IMR-90 (cell line): Measurements from ENCODE around the gene FLYWCH1. TPM values are rescaled to one million over a fixed set of nuclear protein-coding genes. Genes with fewer than 3 reads are reported as not detected.

Source experiments
- ATAC-seq: fragments of 200-7000 bp; cut with Tn5 transposase; 2 replicates; pipeline ENCODE4 v1.9.1; 2020; ENCODE audit warnings: low read depth, mild to moderate bottlenecking, moderate library complexity
- BruUV-seq: library from RNA; stranded (reverse); fragments of 400-500 nt; replicated peaks from 2 replicates; lab custom pipeline; 2021; lab: Mats Ljungman, UMichigan
- CTCF ChIA-PET: fragments of 300-600 bp; formaldehyde crosslinking; extraction: SDS; loops from one replicate; lab custom pipeline; 2021; ENCODE audit warnings: antibody characterized with exemption; lab: Yijun Ruan, JAX
- POLR2A ChIA-PET: fragments of 300-600 bp; sonication (Branson Sonifier 250); formaldehyde crosslinking; loops from one replicate; lab custom pipeline; 2022; ENCODE audit warnings: antibody characterized with exemption; ENCODE audit not compliant: unreplicated experiment; lab: Charles Lee
- DNase-seq: peaks from one replicate; pipeline ENCODE4 v3.0.0; 2013
- H2AFZ ChIP-seq: replicated peaks from 2 replicates; pipeline ENCODE3; 2013; ENCODE audit warnings: low read length, mild to moderate bottlenecking; ENCODE audit not compliant: poor library complexity
- H2AK5ac ChIP-seq: 2 replicates; pipeline ENCODE4 v1.6.1; 2013; ENCODE audit warnings: low read depth, low read length, inconsistent platforms
- H2AK9ac ChIP-seq: replicated peaks from 2 replicates; pipeline ENCODE3; 2013; ENCODE audit warnings: mild to moderate bottlenecking, low read depth, low read length, moderate library complexity; ENCODE audit not compliant: poor library complexity
- H2BK120ac ChIP-seq: 2 replicates; pipeline ENCODE4 v1.6.1; 2013; ENCODE audit warnings: low read depth, low read length, inconsistent platforms
- H2BK15ac ChIP-seq: 3 replicates; pipeline ENCODE4 v1.6.1; 2013; ENCODE audit warnings: low read depth, low read length, inconsistent platforms
- H2BK20ac ChIP-seq: 2 replicates; pipeline ENCODE4 v1.6.1; 2013; ENCODE audit warnings: low read depth, mild to moderate bottlenecking, inconsistent platforms, low read length, moderate library complexity
- H2BK5ac ChIP-seq: 2 replicates; pipeline ENCODE4 v1.6.1; 2013; ENCODE audit warnings: mild to moderate bottlenecking, low read depth, low read length, inconsistent platforms; ENCODE audit not compliant: poor library complexity, severe bottlenecking
- H3K14ac ChIP-seq: replicated peaks from 2 replicates; pipeline ENCODE4 v1.6.1; 2013; ENCODE audit warnings: low read depth, low read length, inconsistent platforms
- H3K18ac ChIP-seq: 2 replicates; pipeline ENCODE4 v1.6.1; 2013; ENCODE audit warnings: low read depth, low read length, control low read depth
- H3K23ac ChIP-seq: 2 replicates; pipeline ENCODE4 v1.6.1; 2013; ENCODE audit warnings: low read depth, low read length, inconsistent platforms
- H3K27ac ChIP-seq: 2 replicates; pipeline ENCODE4 v1.5.1; 2013; ENCODE audit warnings: mild to moderate bottlenecking, control low read depth, low read length; ENCODE audit not compliant: insufficient read depth
- H3K27me3 ChIP-seq: 2 replicates; pipeline ENCODE4 v1.6.1; 2013; ENCODE audit warnings: low read length; ENCODE audit not compliant: control insufficient read depth, insufficient read depth
- H3K36me3 ChIP-seq: 2 replicates; pipeline ENCODE4 v1.6.1; 2013; ENCODE audit warnings: low read length, mixed read lengths; ENCODE audit not compliant: control insufficient read depth, insufficient read depth
- H3K4ac ChIP-seq: 2 replicates; pipeline ENCODE4 v1.6.1; 2013; ENCODE audit warnings: low read depth, low read length, inconsistent platforms
- H3K4me1 ChIP-seq: 2 replicates; pipeline ENCODE4 v1.6.1; 2013; ENCODE audit warnings: low read length, mixed read lengths; ENCODE audit not compliant: control insufficient read depth, insufficient read depth
- H3K4me2 ChIP-seq: 2 replicates; pipeline ENCODE4 v1.6.1; 2013; ENCODE audit warnings: low read depth, mild to moderate bottlenecking, control low read depth, low read length, moderate library complexity
- H3K4me3 ChIP-seq: 2 replicates; pipeline ENCODE4 v1.5.1; 2013; ENCODE audit warnings: low read depth, mild to moderate bottlenecking, control low read depth, low read length, moderate library complexity; ENCODE audit not compliant: insufficient read depth
- H3K56ac ChIP-seq: 2 replicates; pipeline ENCODE4 v1.6.1; 2013; ENCODE audit warnings: low read length, inconsistent platforms; ENCODE audit not compliant: insufficient read depth; ENCODE audit errors: extremely low read depth
- H3K79me1 ChIP-seq, 2 experiments: 2 replicates each; pipeline ENCODE4 v1.6.1; 2013; ENCODE audit warnings: low read length in 2 of 2, inconsistent platforms in 1 of 2, low read depth in 1 of 2
- H3K9ac ChIP-seq: 2 replicates; pipeline ENCODE4 v1.6.1; 2013; ENCODE audit warnings: low read depth, low read length, control low read depth
- H3K9me1 ChIP-seq: 2 replicates; pipeline ENCODE4 v1.6.1; 2013; ENCODE audit warnings: low read length, inconsistent platforms; ENCODE audit not compliant: insufficient read depth
- H3K9me3 ChIP-seq: 2 replicates; pipeline ENCODE4 v1.6.1; 2013; ENCODE audit warnings: low read length; ENCODE audit not compliant: control insufficient read depth, insufficient read depth
- H4K20me1 ChIP-seq: 2 replicates; pipeline ENCODE4 v1.6.1; 2013; ENCODE audit warnings: low read length, inconsistent platforms; ENCODE audit not compliant: insufficient read depth
- H4K5ac ChIP-seq: 2 replicates; pipeline ENCODE4 v1.6.1; 2013; ENCODE audit warnings: mild to moderate bottlenecking, low read depth, low read length, control low read depth
- H4K8ac ChIP-seq, 2 experiments: 2 replicates each; pipeline ENCODE4 v1.6.1; 2013; ENCODE audit warnings: low read depth in 2 of 2, low read length in 2 of 2, control low read depth in 1 of 2, inconsistent platforms in 1 of 2
- H4K91ac ChIP-seq: 2 replicates; pipeline ENCODE4 v1.6.1; 2013; ENCODE audit warnings: low read depth, low read length, inconsistent platforms; ENCODE audit not compliant: insufficient read depth
- BHLHE40 ChIP-seq: fragments of 150-350 bp; IDR thresholded peaks from 2 replicates; pipeline ENCODE4 v1.6.1; 2016; ENCODE audit warnings: mild to moderate bottlenecking, low read depth, low read length
- CEBPB ChIP-seq: IDR thresholded peaks from 2 replicates; pipeline ENCODE4 v1.6.1; 2012; ENCODE audit warnings: low read depth, low read length, improper control_type of control experiment
- CHD1 ChIP-seq: IDR thresholded peaks from 2 replicates; pipeline ENCODE4 v1.6.1; 2012; ENCODE audit warnings: low read depth, low read length, improper control_type of control experiment
- FOS ChIP-seq: fragments of 150-350 bp; IDR thresholded peaks from 2 replicates; pipeline ENCODE4 v1.6.1; 2016; ENCODE audit warnings: low read depth, low read length
- MAFK ChIP-seq: IDR thresholded peaks from 2 replicates; pipeline ENCODE4 v1.6.1; 2012; ENCODE audit warnings: low read depth, low read length, improper control_type of control experiment
- MAZ ChIP-seq: IDR thresholded peaks from 2 replicates; pipeline ENCODE4 v1.6.1; 2012; ENCODE audit warnings: low read depth, mild to moderate bottlenecking, low read length, improper control_type of control experiment, moderate library complexity, borderline replicate concordance
- MXI1 ChIP-seq: IDR thresholded peaks from 2 replicates; pipeline ENCODE4 v1.6.1; 2012; ENCODE audit warnings: low read depth, mild to moderate bottlenecking, low read length, moderate library complexity, borderline replicate concordance
- NFE2L2 ChIP-seq: fragments of 150-350 bp; IDR thresholded peaks from 2 replicates; pipeline ENCODE4 v1.6.1; 2016; ENCODE audit warnings: low read depth, mild to moderate bottlenecking, low read length
- POLR2A ChIP-seq: IDR thresholded peaks from 2 replicates; pipeline ENCODE4 v1.6.1; 2012; ENCODE audit warnings: mild to moderate bottlenecking, low read depth, low read length
- RAD21 ChIP-seq: IDR thresholded peaks from 2 replicates; pipeline ENCODE4 v1.6.1; 2012; ENCODE audit warnings: low read length, improper control_type of control experiment
- RCOR1 ChIP-seq: IDR thresholded peaks from 2 replicates; pipeline ENCODE4 v1.6.1; 2012; ENCODE audit warnings: mild to moderate bottlenecking, low read length, improper control_type of control experiment; ENCODE audit not compliant: insufficient replicate concordance
- RFX5 ChIP-seq: IDR thresholded peaks from 2 replicates; pipeline ENCODE4 v1.8.0; 2012; ENCODE audit warnings: low read depth, mild to moderate bottlenecking, low read length, moderate library complexity
- SMC3 ChIP-seq: fragments of 150-350 bp; IDR thresholded peaks from 2 replicates; pipeline ENCODE4 v1.6.1; 2016; ENCODE audit warnings: low read depth, mild to moderate bottlenecking, antibody characterized with exemption, low read length, moderate library complexity
- WGBS, 2 experiments: methylation state at CpG; one replicate each; pipeline versions ENCODE4 v1.1.5 to v1.1.7; 2013; ENCODE audit warnings: missing lambda C conversion rate in 2 of 2; ENCODE audit not compliant: insufficient read length in 1 of 2; ENCODE audit errors: extremely low coverage in 2 of 2; 5-methylcytosine and 5-hydroxymethylcytosine counted together
- dilution Hi-C: fragments of 300-500 bp; cut with HindIII; formaldehyde crosslinking; loops from one replicate; pipeline ENCODE4 v1.14.3; 2018; ENCODE audit warnings: low sequenced_read_pairs; ENCODE audit not compliant: unreplicated experiment
- in situ Hi-C: fragments of 300-500 bp; cut with MboI; formaldehyde crosslinking; loops from 3 replicates; pipeline ENCODE4 v1.14.3; 2019; ENCODE audit warnings: low sequenced_read_pairs, inconsistent platforms, mixed read lengths
- intact Hi-C: fragments of 100-400 bp; cut with micrococcal nuclease; formaldehyde crosslinking; loops from 2 replicates; pipeline ENCODE4 v1.10.0; 2022
- polyA plus RNA-seq, 3 experiments: library from polyadenylated mRNA; depleted of rRNA; stranded (reverse); fragments of >200 nt; gene quantifications; 2 replicates each; pipeline ENCODE4 v1.2.3, GENCODE V29; 2012; ENCODE audit warnings: low replicate concordance in 1 of 3
- total RNA-seq: library from RNA; depleted of rRNA; stranded (reverse); fragments of >200 nt; gene quantifications from 2 replicates; pipeline ENCODE4 v1.2.3, GENCODE V29; 2012
- TF ChIP-seq, protein P1 (sequence below): conservative IDR thresholded peaks from 2 replicates; pipeline ENCODE4 v1.5.1; 2012; ENCODE audit warnings: mild to moderate bottlenecking, low read depth, low read length, improper control_type of control experiment
- TF ChIP-seq, protein P2 (sequence below): fragments of 150-350 bp; IDR thresholded peaks from 2 replicates; pipeline ENCODE4 v1.6.1; 2017; ENCODE audit warnings: mild to moderate bottlenecking, antibody characterized with exemption, low read length, low read depth

Gene FLYWCH1
- total and polyA plus RNA-seq, 2 of the 4 experiments (the other 2 are of a cell fraction): 14.3 to 25.2 TPM

DNA sequence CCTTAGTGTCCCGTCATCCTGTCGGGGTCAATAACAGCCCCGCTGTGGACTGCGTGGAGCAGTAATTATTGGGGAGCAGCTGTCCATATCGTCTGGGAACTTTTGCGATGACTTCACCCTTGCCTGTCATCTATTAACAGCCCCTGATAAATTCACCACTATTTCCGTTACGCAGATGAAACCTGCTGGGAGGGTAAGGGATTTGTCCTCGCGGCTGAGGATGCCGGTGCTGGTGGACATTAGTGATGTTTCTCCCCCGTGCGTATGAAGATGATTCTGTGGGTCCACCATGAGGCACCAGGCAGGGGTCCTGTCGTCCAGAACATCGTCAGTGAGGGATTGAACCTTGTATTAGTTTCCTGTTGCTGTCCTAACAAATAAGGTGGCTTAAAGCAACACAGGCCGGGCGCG lies 27.7 kb upstream of the FLYWCH1 start:
- H3K79me1 ChIP-seq: peaks cover 9 to 27% of the 10 kb centered on the region in 2 experiments
- peak overlapping the region; percentile 65 for H3K14ac ChIP-seq
- CTCF ChIA-PET: interaction anchor here (1.0 to 1.2 kb wide), 2 partner anchors 23 to 85 kb away, joined by 3 to 5 read pairs; partner anchors contain the start of gene PAQR4
- DNase-seq (no peak), ATAC-seq (no peak)
- peak overlapping the region; percentile 83 for H2AK5ac ChIP-seq
- peak overlapping the region; percentile 25 to 42; a peak in 2 of 4 replicates for H4K8ac ChIP-seq
- TF ChIP-seq MXI1: no peak
- no peak for TF ChIP-seq MAZ
- TF ChIP-seq CEBPB: no peak
- TF ChIP-seq, protein P1, sequence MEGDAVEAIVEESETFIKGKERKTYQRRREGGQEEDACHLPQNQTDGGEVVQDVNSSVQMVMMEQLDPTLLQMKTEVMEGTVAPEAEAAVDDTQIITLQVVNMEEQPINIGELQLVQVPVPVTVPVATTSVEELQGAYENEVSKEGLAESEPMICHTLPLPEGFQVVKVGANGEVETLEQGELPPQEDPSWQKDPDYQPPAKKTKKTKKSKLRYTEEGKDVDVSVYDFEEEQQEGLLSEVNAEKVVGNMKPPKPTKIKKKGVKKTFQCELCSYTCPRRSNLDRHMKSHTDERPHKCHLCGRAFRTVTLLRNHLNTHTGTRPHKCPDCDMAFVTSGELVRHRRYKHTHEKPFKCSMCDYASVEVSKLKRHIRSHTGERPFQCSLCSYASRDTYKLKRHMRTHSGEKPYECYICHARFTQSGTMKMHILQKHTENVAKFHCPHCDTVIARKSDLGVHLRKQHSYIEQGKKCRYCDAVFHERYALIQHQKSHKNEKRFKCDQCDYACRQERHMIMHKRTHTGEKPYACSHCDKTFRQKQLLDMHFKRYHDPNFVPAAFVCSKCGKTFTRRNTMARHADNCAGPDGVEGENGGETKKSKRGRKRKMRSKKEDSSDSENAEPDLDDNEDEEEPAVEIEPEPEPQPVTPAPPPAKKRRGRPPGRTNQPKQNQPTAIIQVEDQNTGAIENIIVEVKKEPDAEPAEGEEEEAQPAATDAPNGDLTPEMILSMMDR: no peak
- TF ChIP-seq POLR2A: no peak
- TF ChIP-seq RFX5: no peak
- no peak for TF ChIP-seq MAFK
- TF ChIP-seq BHLHE40: no peak
- TF ChIP-seq NFE2L2: no peak
- TF ChIP-seq, protein P2, sequence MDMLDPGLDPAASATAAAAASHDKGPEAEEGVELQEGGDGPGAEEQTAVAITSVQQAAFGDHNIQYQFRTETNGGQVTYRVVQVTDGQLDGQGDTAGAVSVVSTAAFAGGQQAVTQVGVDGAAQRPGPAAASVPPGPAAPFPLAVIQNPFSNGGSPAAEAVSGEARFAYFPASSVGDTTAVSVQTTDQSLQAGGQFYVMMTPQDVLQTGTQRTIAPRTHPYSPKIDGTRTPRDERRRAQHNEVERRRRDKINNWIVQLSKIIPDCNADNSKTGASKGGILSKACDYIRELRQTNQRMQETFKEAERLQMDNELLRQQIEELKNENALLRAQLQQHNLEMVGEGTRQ: no peak
- TF ChIP-seq RCOR1: no peak
- no peak for TF ChIP-seq SMC3
- no peak for TF ChIP-seq CHD1
- TF ChIP-seq FOS: no peak
- no peak for TF ChIP-seq RAD21
- H2BK120ac ChIP-seq: no peak overlapping the region
- H3K9ac ChIP-seq: peak overlapping the region; percentile 75
- H3K36me3 ChIP-seq: peaks cover 1% of the 10 kb centered on the region; the same call in 1 of the 2 replicates
- peak overlapping the region; percentile 3; the same call in 1 of the 2 replicates for H4K5ac ChIP-seq
- intact Hi-C loops (no loop called here), in situ Hi-C loops (no loop called here), dilution Hi-C loops (no loop called here)
- no peak overlapping the region for H2BK20ac ChIP-seq
- no peak overlapping the region for H4K91ac ChIP-seq
- POLR2A ChIA-PET: no interaction called here
- H2BK15ac ChIP-seq: no peak overlapping the region; the same call in 2 of the 3 replicates
- H3K18ac ChIP-seq: no peak overlapping the region
- H3K23ac ChIP-seq: peak overlapping the region; percentile 87
- no peaks in the 10 kb centered on the region; the same call in 1 of the 2 replicates for H3K9me3 ChIP-seq
- H2AK9ac ChIP-seq: peak overlapping the region; percentile 86
- peak overlapping the region; percentile 1; the same call in 1 of the 2 replicates for H3K4ac ChIP-seq
- peaks cover 4% of the 10 kb centered on the region; the same call in 1 of the 2 replicates for H3K9me1 ChIP-seq
- H3K4me1 ChIP-seq: peaks cover 4% of the 10 kb centered on the region
- no peak overlapping the region for H2BK5ac ChIP-seq
- no peaks in the 10 kb centered on the region for H3K27me3 ChIP-seq
- peak overlapping the region; percentile 49 for H3K4me3 ChIP-seq
- H4K20me1 ChIP-seq: no peaks in the 10 kb centered on the region
- BruUV-seq: no TSS peak
- H2AFZ ChIP-seq: peak overlapping the region; percentile 97
- peak overlapping the region; percentile 94 for H3K4me2 ChIP-seq
- peak overlapping the region; percentile 27 for H3K56ac ChIP-seq
- WGBS, 2 experiments: no CpG with 5 or more reads among the region's 18 CpGs
- peak overlapping the region; percentile 83 for H3K27ac ChIP-seq
